Panc1 (cell line): Measurements from ENCODE around the gene RBM10. TPM values are rescaled to one million over a fixed set of nuclear protein-coding genes. Genes with fewer than 3 reads are reported as not detected.

Source experiments
- ATAC-seq: fragments of 200-7000 bp; cut with Tn5 transposase; 2 replicates; pipeline ENCODE4 v1.9.1; 2020; ENCODE audit warnings: mild to moderate bottlenecking, moderate library complexity
- BruUV-seq: library from RNA; stranded (reverse); fragments of 400-500 nt; replicated peaks from 2 replicates; lab custom pipeline; 2021; lab: Mats Ljungman, UMichigan
- CTCF ChIA-PET: fragments of 300-600 bp; sonication (Branson Sonifier 250); formaldehyde crosslinking; loops from one replicate; lab custom pipeline; 2022; ENCODE audit warnings: antibody characterized with exemption; lab: Charles Lee
- POLR2A ChIA-PET: fragments of 300-600 bp; sonication (Branson Sonifier 250); formaldehyde crosslinking; loops from one replicate; lab custom pipeline; 2022; ENCODE audit warnings: antibody characterized with exemption; lab: Charles Lee
- DNase-seq: peaks from one replicate; pipeline ENCODE4 v3.0.0-alpha.2; 2010; ENCODE audit warnings: low read depth, low spot score
- H3K27ac ChIP-seq: 2 replicates; pipeline ENCODE4 v1.5.1; 2011; ENCODE audit warnings: mild to moderate bottlenecking, low read length, inconsistent platforms
- H3K27me3 ChIP-seq: fragments of 200-500 bp; sonication (Bioruptor generic); 2 replicates; pipeline ENCODE4 v1.6.0; 2014; ENCODE audit warnings: low read length, inconsistent platforms; ENCODE audit not compliant: control insufficient read depth, insufficient read depth
- H3K36me3 ChIP-seq: fragments of 200-500 bp; sonication (Bioruptor generic); 2 replicates; pipeline ENCODE4 v1.5.1; 2014; ENCODE audit warnings: inconsistent platforms, mild to moderate bottlenecking, low read length, moderate library complexity; ENCODE audit not compliant: control insufficient read depth, insufficient read depth
- H3K4me1 ChIP-seq: 2 replicates; pipeline ENCODE4 v1.5.1; 2011; ENCODE audit warnings: inconsistent platforms, mild to moderate bottlenecking, low read length, moderate library complexity; ENCODE audit not compliant: control insufficient read depth, insufficient read depth
- H3K4me3 ChIP-seq, 2 experiments: 2 replicates each; pipeline ENCODE4 v1.5.1; 2011 to 2012; ENCODE audit warnings: low read depth in 2 of 2, low read length in 2 of 2, mild to moderate bottlenecking in 2 of 2, inconsistent platforms in 1 of 2, moderate library complexity in 1 of 2
- H3K9me3 ChIP-seq: fragments of 200-500 bp; sonication (Bioruptor generic); 2 replicates; pipeline ENCODE4 v1.5.1; 2014; ENCODE audit warnings: low read depth, mild to moderate bottlenecking, inconsistent platforms, low read length, moderate library complexity; ENCODE audit not compliant: control insufficient read depth, insufficient read depth
- POLR2AphosphoS5 ChIP-seq: IDR thresholded peaks from 2 replicates; pipeline ENCODE4 v1.6.1; 2012; ENCODE audit warnings: mild to moderate bottlenecking, low read depth, low read length, moderate library complexity
- SIN3A ChIP-seq: IDR thresholded peaks from 2 replicates; pipeline ENCODE4 v1.6.1; 2012; ENCODE audit warnings: low read depth, mild to moderate bottlenecking, low read length, moderate library complexity, borderline replicate concordance; ENCODE audit not compliant: insufficient read depth
- TCF7L2 ChIP-seq: IDR thresholded peaks from 2 replicates; pipeline ENCODE4 v1.6.1; 2011; ENCODE audit warnings: mild to moderate bottlenecking, low read depth, low read length, inconsistent platforms
- in situ Hi-C: cut with HindIII; loops from 2 replicates; pipeline ENCODE4 v1.10.0; 2016; ENCODE audit warnings: low sequenced_read_pairs, low pct_unique_long_range_greater_than_20kb
- intact Hi-C: fragments of 100-400 bp; cut with micrococcal nuclease; formaldehyde crosslinking; loops from one replicate; pipeline ENCODE4 v1.10.0; 2022; ENCODE audit not compliant: unreplicated experiment
- total RNA-seq: library from RNA; stranded (reverse); gene quantifications from one replicate; pipeline ENCODE4 v1.2.1, GENCODE V29; 2021; ENCODE audit not compliant: unreplicated experiment
- TF ChIP-seq, protein P1 (sequence below): fragments of 450-650 bp; IDR thresholded peaks from 2 replicates; pipeline ENCODE4 v1.5.1; 2017; ENCODE audit warnings: mild to moderate bottlenecking
- TF ChIP-seq, protein P2 (sequence below), 2 experiments: IDR thresholded peaks; 2 replicates each; pipeline ENCODE4 v1.6.1; 2011 to 2012; ENCODE audit warnings: low read depth in 2 of 2, control low read depth in 1 of 2, low read length in 1 of 2, mild to moderate bottlenecking in 1 of 2, moderate library complexity in 1 of 2; ENCODE audit not compliant: insufficient read depth in 1 of 2

Gene RBM10
- total RNA-seq, 1 experiment from 2014 or later = 47.1 TPM

DNA sequence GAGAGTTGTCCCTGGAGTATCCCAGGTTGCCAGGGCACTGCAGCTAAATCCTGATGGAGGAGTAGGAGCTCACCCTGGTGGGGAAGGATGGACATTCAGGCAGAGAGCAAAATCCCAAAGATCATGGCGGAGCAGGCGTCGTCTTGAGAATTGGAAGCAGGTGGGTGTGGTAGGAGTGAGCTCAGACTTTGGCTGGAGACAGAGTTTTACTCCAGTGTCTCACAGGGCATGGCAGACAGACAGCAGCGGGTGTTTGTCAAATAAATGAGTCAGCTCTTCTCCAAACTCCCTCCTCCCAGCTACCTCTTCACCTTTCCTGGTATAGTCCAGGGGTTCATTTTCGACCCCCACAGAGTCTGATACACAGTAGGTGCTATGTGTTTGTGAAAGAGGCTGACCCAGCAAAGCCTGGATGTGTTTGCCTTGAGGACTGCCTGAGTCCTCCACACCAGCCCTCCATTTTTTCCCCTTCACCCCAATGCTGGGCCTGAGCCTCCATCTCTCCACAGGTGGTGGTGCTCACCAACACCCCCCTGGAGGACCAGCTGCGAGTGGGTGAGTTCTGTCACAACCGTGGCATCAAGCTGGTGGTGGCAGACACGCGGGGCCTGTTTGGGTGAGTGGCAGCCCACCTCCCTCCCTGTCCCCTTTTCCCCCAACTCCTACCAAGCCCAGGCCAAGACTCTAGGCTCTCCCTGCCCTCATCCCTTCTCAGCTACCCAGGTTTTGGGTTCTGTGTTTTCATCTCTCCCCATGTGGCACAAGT lies 55.5 kb downstream of the RBM10 start:
- in situ Hi-C loops (no loop called here), intact Hi-C loops (no loop called here)
- peak; percentile 60 for ATAC-seq
- no peak for TF ChIP-seq TCF7L2
- TF ChIP-seq SIN3A = no peak
- TF ChIP-seq, protein P1, sequence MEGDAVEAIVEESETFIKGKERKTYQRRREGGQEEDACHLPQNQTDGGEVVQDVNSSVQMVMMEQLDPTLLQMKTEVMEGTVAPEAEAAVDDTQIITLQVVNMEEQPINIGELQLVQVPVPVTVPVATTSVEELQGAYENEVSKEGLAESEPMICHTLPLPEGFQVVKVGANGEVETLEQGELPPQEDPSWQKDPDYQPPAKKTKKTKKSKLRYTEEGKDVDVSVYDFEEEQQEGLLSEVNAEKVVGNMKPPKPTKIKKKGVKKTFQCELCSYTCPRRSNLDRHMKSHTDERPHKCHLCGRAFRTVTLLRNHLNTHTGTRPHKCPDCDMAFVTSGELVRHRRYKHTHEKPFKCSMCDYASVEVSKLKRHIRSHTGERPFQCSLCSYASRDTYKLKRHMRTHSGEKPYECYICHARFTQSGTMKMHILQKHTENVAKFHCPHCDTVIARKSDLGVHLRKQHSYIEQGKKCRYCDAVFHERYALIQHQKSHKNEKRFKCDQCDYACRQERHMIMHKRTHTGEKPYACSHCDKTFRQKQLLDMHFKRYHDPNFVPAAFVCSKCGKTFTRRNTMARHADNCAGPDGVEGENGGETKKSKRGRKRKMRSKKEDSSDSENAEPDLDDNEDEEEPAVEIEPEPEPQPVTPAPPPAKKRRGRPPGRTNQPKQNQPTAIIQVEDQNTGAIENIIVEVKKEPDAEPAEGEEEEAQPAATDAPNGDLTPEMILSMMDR = no peak
- Histone ChIP-seq H3K4me1 (peaks cover 17% of the 10 kb centered on the region), H3K27me3 (no peaks in the 10 kb centered on the region), H3K4me3 (no peak overlapping the region), H3K36me3 (peaks cover 18% of the 10 kb centered on the region), H3K27ac (no peak overlapping the region), H3K9me3 (no peaks in the 10 kb centered on the region)
- BruUV-seq = no TSS peak
- POLR2A ChIA-PET = no interaction called here
- DNase-seq = peak; percentile 22
- CTCF ChIA-PET = no interaction called here

DNA sequence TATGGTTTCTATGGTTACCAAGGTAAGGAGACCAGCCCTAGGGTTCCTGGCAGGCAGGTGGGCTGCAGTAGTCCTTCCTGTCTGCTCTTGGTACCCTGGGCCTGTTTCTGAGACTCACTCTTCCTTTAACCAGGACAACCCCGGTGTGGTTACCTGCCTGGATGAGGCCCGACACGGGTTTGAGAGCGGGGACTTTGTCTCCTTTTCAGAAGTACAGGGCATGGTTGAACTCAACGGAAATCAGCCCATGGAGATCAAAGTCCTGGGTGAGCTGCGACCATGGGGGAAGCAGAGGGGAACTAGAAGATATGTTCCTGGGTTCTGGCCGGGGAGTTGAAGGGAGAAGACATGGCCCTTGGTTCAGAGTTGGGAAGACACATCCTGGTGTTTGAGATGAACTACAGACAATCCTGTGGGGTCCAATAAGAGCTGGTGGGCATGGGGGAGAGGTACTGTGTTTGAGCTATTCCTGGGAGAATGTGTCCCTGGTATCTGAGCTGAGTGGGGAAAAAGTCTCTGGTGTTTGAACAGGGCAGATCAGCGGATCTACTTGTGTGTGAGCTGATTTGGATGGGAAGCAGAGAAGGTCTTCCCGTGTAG lies 56.4 kb downstream of the RBM10 start:
- ChIA-PET CTCF (interaction anchor here (0.6 kb wide), 1 partner anchor 180 kb away, joined by 3 read pairs; no protein-coding TSS in a partner anchor), POLR2A (no interaction called here)
- intact Hi-C loops (no loop called here), in situ Hi-C loops (no loop called here)
- DNase-seq (no peak), ATAC-seq (no peak)
- Histone ChIP-seq H3K9me3 (no peaks in the 10 kb centered on the region), H3K27me3 (no peaks in the 10 kb centered on the region), H3K4me1 (peaks cover 9% of the 10 kb centered on the region), H3K4me3 (no peak overlapping the region), H3K36me3 (peaks cover 21% of the 10 kb centered on the region), H3K27ac (no peak overlapping the region)
- BruUV-seq = no TSS peak
- TF ChIP-seq, protein P2, sequence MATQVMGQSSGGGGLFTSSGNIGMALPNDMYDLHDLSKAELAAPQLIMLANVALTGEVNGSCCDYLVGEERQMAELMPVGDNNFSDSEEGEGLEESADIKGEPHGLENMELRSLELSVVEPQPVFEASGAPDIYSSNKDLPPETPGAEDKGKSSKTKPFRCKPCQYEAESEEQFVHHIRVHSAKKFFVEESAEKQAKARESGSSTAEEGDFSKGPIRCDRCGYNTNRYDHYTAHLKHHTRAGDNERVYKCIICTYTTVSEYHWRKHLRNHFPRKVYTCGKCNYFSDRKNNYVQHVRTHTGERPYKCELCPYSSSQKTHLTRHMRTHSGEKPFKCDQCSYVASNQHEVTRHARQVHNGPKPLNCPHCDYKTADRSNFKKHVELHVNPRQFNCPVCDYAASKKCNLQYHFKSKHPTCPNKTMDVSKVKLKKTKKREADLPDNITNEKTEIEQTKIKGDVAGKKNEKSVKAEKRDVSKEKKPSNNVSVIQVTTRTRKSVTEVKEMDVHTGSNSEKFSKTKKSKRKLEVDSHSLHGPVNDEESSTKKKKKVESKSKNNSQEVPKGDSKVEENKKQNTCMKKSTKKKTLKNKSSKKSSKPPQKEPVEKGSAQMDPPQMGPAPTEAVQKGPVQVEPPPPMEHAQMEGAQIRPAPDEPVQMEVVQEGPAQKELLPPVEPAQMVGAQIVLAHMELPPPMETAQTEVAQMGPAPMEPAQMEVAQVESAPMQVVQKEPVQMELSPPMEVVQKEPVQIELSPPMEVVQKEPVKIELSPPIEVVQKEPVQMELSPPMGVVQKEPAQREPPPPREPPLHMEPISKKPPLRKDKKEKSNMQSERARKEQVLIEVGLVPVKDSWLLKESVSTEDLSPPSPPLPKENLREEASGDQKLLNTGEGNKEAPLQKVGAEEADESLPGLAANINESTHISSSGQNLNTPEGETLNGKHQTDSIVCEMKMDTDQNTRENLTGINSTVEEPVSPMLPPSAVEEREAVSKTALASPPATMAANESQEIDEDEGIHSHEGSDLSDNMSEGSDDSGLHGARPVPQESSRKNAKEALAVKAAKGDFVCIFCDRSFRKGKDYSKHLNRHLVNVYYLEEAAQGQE (IDR thresholded peaks at IDR 0.05; ENCODE audit: insufficient read depth in 1 of 2, low read depth in 2 of 2, low read length in 1 of 2) = no peak
- TF ChIP-seq TCF7L2 (no peak), POLR2AphosphoS5 (no peak), SIN3A (no peak)
- TF ChIP-seq, protein P1 = no peak
